K562 (cell line): Measurements from ENCODE around the gene MDFIC. TPM values are rescaled to one million over a fixed set of nuclear protein-coding genes. Genes with fewer than 3 reads are reported as not detected.

ENCODE experiments used
- ATAC-seq: fragments of 200-7000 bp; cut with Tn5 transposase; 3 replicates; pipeline ENCODE4 v1.9.1; 2020; ENCODE audit warnings: moderate library complexity
- BruUV-seq: library from RNA; stranded (reverse); fragments of 400-500 nt; replicated peaks from 2 replicates; lab custom pipeline; 2021; lab: Mats Ljungman, UMichigan
- CTCF ChIA-PET: fragments of 300-600 bp; formaldehyde crosslinking; extraction: SDS; loops from one replicate; lab custom pipeline; 2021; ENCODE audit warnings: low intra/inter-chr PET ratio; lab: Yijun Ruan, JAX
- POLR2A ChIA-PET: fragments of 300-600, 350-650 bp; sonication (Branson Sonifier 250); formaldehyde crosslinking; extraction: SDS; loops from one replicate; lab custom pipeline; 2021; ENCODE audit warnings: antibody characterized with exemption, inconsistent platforms; lab: Yijun Ruan, JAX
- DNase-seq, 4 experiments: peaks; one replicate each; pipeline versions ENCODE4 v3.0.0 to v3.0.0-alpha.2; 2011 to 2018; ENCODE audit warnings: low spot score in 3 of 4, mixed read lengths in 3 of 4; ENCODE audit errors: extremely low read depth in 1 of 4
- FAIRE-seq: peaks from 2 replicates; lab custom pipeline; 2011; peaks lifted over from hg19 to GRCh38; lab: Jason Lieb, UNC
- H2AFZ ChIP-seq: 2 replicates; pipeline ENCODE4 v1.6.0; 2011; ENCODE audit warnings: low read depth, low read length, control low read depth, inconsistent platforms
- H3K27ac ChIP-seq: fragments of 200-600 bp; 3 replicates; pipeline ENCODE4 v1.8.0; 2011; ENCODE audit warnings: low read depth, mild to moderate bottlenecking, control low read depth, inconsistent platforms, low read length, moderate library complexity, mixed read lengths; ENCODE audit errors: extremely low read depth
- H3K27me3 ChIP-seq, 2 experiments: fragments of 300-600 bp in 1 of 2; 2 replicates in 1 of 2; 3 replicates in 1 of 2; pipeline versions ENCODE4 v1.6.0 to v1.8.0; 2011; ENCODE audit warnings: inconsistent platforms in 2 of 2, low read length in 2 of 2, mild to moderate bottlenecking in 1 of 2, mixed read lengths in 1 of 2, moderate library complexity in 1 of 2; ENCODE audit not compliant: control insufficient read depth in 2 of 2, insufficient read depth in 2 of 2
- H3K36me3 ChIP-seq: fragments of 300-600 bp; 3 replicates; pipeline ENCODE4 v1.8.0; 2011; ENCODE audit warnings: mild to moderate bottlenecking, low read length, inconsistent platforms; ENCODE audit not compliant: control insufficient read depth, insufficient read depth
- H3K4me1 ChIP-seq, 2 experiments: fragments of 200-600 bp in 1 of 2; replicated peaks in 1 of 2; 2 replicates in 1 of 2; 3 replicates in 1 of 2; pipeline versions ENCODE4 v1.5.1 to v1.8.0; 2011; ENCODE audit warnings: inconsistent platforms in 2 of 2, low read length in 2 of 2, mild to moderate bottlenecking in 1 of 2, mixed read lengths in 1 of 2, moderate library complexity in 1 of 2; ENCODE audit not compliant: control insufficient read depth in 2 of 2, insufficient read depth in 2 of 2
- H3K4me2 ChIP-seq: 2 replicates; pipeline ENCODE4 v1.6.1; 2011; ENCODE audit warnings: low read length, control low read depth, inconsistent platforms, mixed read lengths; ENCODE audit not compliant: insufficient read depth
- H3K4me3 ChIP-seq: fragments of 200-600 bp; sonication (generic), shearing (Covaris generic); 2 replicates; pipeline ENCODE4 v1.5.1; 2016; ENCODE audit warnings: control low read depth, inconsistent platforms
- H3K79me2 ChIP-seq: fragments of 200-600 bp; 3 replicates; pipeline ENCODE4 v1.8.0; 2011; ENCODE audit warnings: low read length, inconsistent platforms; ENCODE audit not compliant: control insufficient read depth, insufficient read depth
- H3K9ac ChIP-seq, 2 experiments: 2 replicates each; pipeline versions ENCODE4 v1.6.0 to v1.6.1; 2011; ENCODE audit warnings: low read depth in 2 of 2, low read length in 2 of 2, control low read depth in 1 of 2, inconsistent platforms in 1 of 2, mild to moderate bottlenecking in 1 of 2, mixed read lengths in 1 of 2; ENCODE audit not compliant: insufficient read depth in 1 of 2
- H3K9me1 ChIP-seq: one replicate; pipeline ENCODE4 v1.6.0; 2011; ENCODE audit warnings: inconsistent platforms, mild to moderate bottlenecking, low read length, moderate library complexity; ENCODE audit not compliant: control insufficient read depth, insufficient read depth
- H3K9me3 ChIP-seq: replicated peaks from 2 replicates; pipeline ENCODE4 v1.5.1; 2011; ENCODE audit warnings: low read depth, low read length, inconsistent platforms; ENCODE audit not compliant: control insufficient read depth, insufficient read depth
- H4K20me1 ChIP-seq: replicated peaks from 2 replicates; pipeline ENCODE4 v1.6.1; 2011; ENCODE audit warnings: low read length, inconsistent platforms, mixed read lengths; ENCODE audit not compliant: control insufficient read depth, insufficient read depth
- BCOR ChIP-seq: fragments of 450-650 bp; IDR thresholded peaks from 2 replicates; pipeline ENCODE4 v1.6.1; 2016
- BDP1 ChIP-seq: IDR thresholded peaks from 3 replicates; pipeline ENCODE4 v1.6.1; 2011; ENCODE audit not compliant: insufficient read length, insufficient read depth
- ETS2 ChIP-seq: IDR thresholded peaks from 2 replicates; pipeline ENCODE4 v1.6.1; 2016; ENCODE audit warnings: borderline replicate concordance, missing genetic modification characterization, mild to moderate bottlenecking, moderate library complexity, missing compliant biosample characterization; ENCODE audit not compliant: poor library complexity, severe bottlenecking
- KAT8 ChIP-seq: fragments of 450-650 bp; IDR thresholded peaks from 2 replicates; pipeline ENCODE4 v1.6.1; 2016; ENCODE audit warnings: low read depth, mild to moderate bottlenecking
- L3MBTL2 ChIP-seq: fragments of 450-650 bp; IDR thresholded peaks from 2 replicates; pipeline ENCODE4 v1.6.1; 2016; ENCODE audit warnings: mild to moderate bottlenecking, moderate library complexity
- MAFG ChIP-seq: fragments of 450-650 bp; conservative IDR thresholded peaks from 2 replicates; pipeline ENCODE4 v1.6.1; 2016; ENCODE audit warnings: missing genetic modification characterization, missing compliant biosample characterization
- MAZ ChIP-seq, 2 experiments: fragments of 450-650 bp in 1 of 2; sonication (generic) in 1 of 2; formaldehyde crosslinking; IDR thresholded peaks in 1 of 2; conservative IDR thresholded peaks in 1 of 2; 2 replicates each; pipeline versions ENCODE4 v1.4.0 to v1.5.0; 2020; ENCODE audit warnings: mild to moderate bottlenecking in 1 of 2, missing genetic modification reagents in 1 of 2
- MEF2A ChIP-seq: IDR thresholded peaks from 2 replicates; pipeline ENCODE4 v1.6.1; 2011; ENCODE audit warnings: low read depth, mild to moderate bottlenecking, low read length, moderate library complexity; ENCODE audit not compliant: control insufficient read depth
- PHB2 ChIP-seq: fragments of 450-650 bp; IDR thresholded peaks from 2 replicates; pipeline ENCODE4 v1.6.1; 2017; ENCODE audit warnings: low read depth
- PHF20 ChIP-seq: fragments of 450-650 bp; IDR thresholded peaks from 2 replicates; pipeline ENCODE4 v1.6.1; 2018; ENCODE audit not compliant: partially characterized antibody
- PPARD ChIP-seq: fragments of 250-450 bp; sonication (Bioruptor Pico); IDR thresholded peaks from 2 replicates; pipeline ENCODE4 v1.8.0; 2022; ENCODE audit warnings: inconsistent platforms, mild to moderate bottlenecking, moderate library complexity
- TGIF2 ChIP-seq: sonication (generic); formaldehyde crosslinking; IDR thresholded peaks from 2 replicates; pipeline ENCODE4 v1.8.1; 2022; ENCODE audit warnings: mild to moderate bottlenecking, missing genetic modification reagents, moderate library complexity
- ZNF444 ChIP-seq: fragments of 250-450 bp; sonication (Bioruptor Pico); IDR thresholded peaks from 2 replicates; pipeline ENCODE4 v1.4.0; 2020; ENCODE audit warnings: mild to moderate bottlenecking, moderate library complexity
- ZNF717 ChIP-seq: fragments of 250-450 bp; sonication (Bioruptor Pico); IDR thresholded peaks from 2 replicates; pipeline ENCODE4 v1.5.0; 2021
- ZNF79 ChIP-seq: fragments of 250-450 bp; sonication (Bioruptor Pico); IDR thresholded peaks from 2 replicates; pipeline ENCODE4 v1.4.0; 2020; ENCODE audit warnings: low read depth, mild to moderate bottlenecking, moderate library complexity
- WGBS: fragments of 100-300 bp; shearing (Covaris generic); methylation state at CpG from one replicate; pipeline ENCODE4 v1.1.6; 2016; ENCODE audit warnings: low coverage, mixed read lengths; ENCODE audit not compliant: insufficient coverage; ENCODE audit errors: missing lambda C conversion rate; 5-methylcytosine and 5-hydroxymethylcytosine counted together
- in situ Hi-C: fragments of 300-500 bp; cut with MboI; formaldehyde crosslinking; loops from 4 replicates; pipeline ENCODE4 v1.15.0; 2018; ENCODE audit warnings: inconsistent platforms, mixed read lengths
- intact Hi-C: fragments of 100-400 bp; cut with micrococcal nuclease; formaldehyde crosslinking; loops from 2 replicates; pipeline ENCODE4 v1.14.2; 2022
- polyA plus RNA-seq, 8 experiments: library from polyadenylated mRNA; depleted of rRNA in 4 of 8; stranded (reverse) in 5 of 8; unstranded in 3 of 8; fragments of >200 nt; fragmentation: Nextera tagmentation in 2 of 8; fragmentation: Illumina TruSeq in 1 of 8; extraction: Ambion mirVana in 2 of 8; extraction: Trizol in 1 of 8; gene quantifications; 2 replicates each; pipeline versions ENCODE4 v1.2.1 to v1.2.3, GENCODE V29; 2011 to 2014; ENCODE audit warnings: inconsistent platforms in 1 of 8, missing spikeins in 1 of 8
- total RNA-seq, 7 experiments: library from RNA; depleted of rRNA in 6 of 7; stranded (reverse); fragments of >200 nt in 6 of 7; fragmentation: Illumina TruSeq in 2 of 7; extraction: Trizol in 2 of 7; gene quantifications; 2 replicates each; pipeline versions ENCODE4 v1.2.1 to v1.2.3, GENCODE V29; 2011 to 2021; ENCODE audit warnings: low replicate concordance in 1 of 7
- TF ChIP-seq, protein P1 (sequence below): sonication (generic); formaldehyde crosslinking; IDR thresholded peaks from 2 replicates; pipeline ENCODE4 v1.8.1; 2023; ENCODE audit warnings: mild to moderate bottlenecking, missing genetic modification reagents
- TF ChIP-seq, protein P2 (sequence below): sonication (generic); formaldehyde crosslinking; IDR thresholded peaks from 2 replicates; pipeline ENCODE4 v1.8.1; 2023; ENCODE audit warnings: mild to moderate bottlenecking, missing genetic modification reagents
- TF ChIP-seq, protein P3 (sequence below), 2 experiments: fragments of 450-650 bp in 1 of 2; sonication (generic) in 1 of 2; formaldehyde crosslinking in 1 of 2; IDR thresholded peaks in 1 of 2; conservative IDR thresholded peaks in 1 of 2; 2 replicates each; pipeline versions ENCODE4 v1.6.1 to v1.8.1; 2016 to 2023; ENCODE audit warnings: mild to moderate bottlenecking in 2 of 2, moderate library complexity in 2 of 2, inconsistent platforms in 1 of 2, missing genetic modification reagents in 1 of 2
- TF ChIP-seq, protein P4 (sequence below): sonication (generic); formaldehyde crosslinking; IDR thresholded peaks from 2 replicates; pipeline ENCODE4 v1.9.0; 2022; ENCODE audit warnings: mild to moderate bottlenecking, missing genetic modification reagents

The MDFIC gene
- total and polyA plus RNA-seq, 9 of the 15 experiments (the other 6 are each of a cell fraction or from before 2014, with no cell fraction given), result 0.13 to 0.24 TPM; not detected in 7

DNA sequence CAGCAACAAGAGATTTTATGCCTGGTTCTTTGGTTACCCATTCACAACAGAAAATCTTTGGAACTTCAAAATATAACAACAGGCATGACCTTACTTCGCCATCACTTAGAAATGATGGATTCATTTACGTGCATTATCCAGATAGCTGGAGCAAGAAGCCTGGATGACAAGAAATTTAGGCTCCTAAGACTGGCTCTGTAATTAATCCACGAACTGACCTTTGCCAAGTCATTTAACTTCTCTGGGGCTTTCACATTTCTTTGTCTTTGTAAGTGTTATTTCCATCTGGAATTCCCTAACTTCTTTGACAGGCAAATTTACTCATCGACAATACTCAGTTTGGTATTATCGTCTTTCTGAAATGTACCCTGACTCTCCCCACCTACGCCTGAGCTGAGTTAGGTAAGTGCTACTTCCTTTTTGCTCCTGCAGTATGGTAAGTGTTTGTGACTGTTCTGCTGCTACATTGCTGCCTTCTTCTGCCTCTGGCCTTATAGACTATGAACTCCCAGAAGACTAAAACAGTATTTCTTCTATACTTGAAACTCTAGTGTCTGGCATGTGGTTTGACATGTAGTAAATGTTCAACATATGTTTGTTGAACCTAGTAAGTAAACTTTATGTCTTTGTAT, 5.5 kb upstream of the MDFIC start:
- H3K9ac ChIP-seq, result no peak overlapping the region
- WGBS, result under 1% methylated on average over 6 of the region's 6 CpGs
- no peaks in the 10 kb centered on the region; the same call in 1 of the 2 replicates for H3K9me3 ChIP-seq
- no peak for DNase-seq
- H3K4me2 ChIP-seq, result no peak overlapping the region
- ChIA-PET CTCF (no interaction called here), POLR2A (no interaction called here)
- H3K79me2 ChIP-seq, result no peaks in the 10 kb centered on the region
- H3K27me3 ChIP-seq, result no peaks in the 10 kb centered on the region
- H3K4me3 ChIP-seq, result no peak overlapping the region
- H3K27ac ChIP-seq, result no peak overlapping the region
- no peak overlapping the region for H2AFZ ChIP-seq
- no peaks in the 10 kb centered on the region for H3K4me1 ChIP-seq
- no peak for FAIRE-seq
- no peak for ATAC-seq
- no peaks in the 10 kb centered on the region for H3K36me3 ChIP-seq
- no TSS peak for BruUV-seq
- no peaks in the 10 kb centered on the region for H3K9me1 ChIP-seq
- in situ Hi-C loops (no loop called here), intact Hi-C loops (no loop called here)
- H4K20me1 ChIP-seq, result no peaks in the 10 kb centered on the region
- TF ChIP-seq MEF2A (no peak), BCOR (no peak), ZNF717 (CRISPR knock-in tag) (no peak), PHF20 (no peak), BDP1 (no peak), MAZ (CRISPR knock-in tag; conservative IDR thresholded peaks at IDR 0.05 in 1 of 2, IDR thresholded peaks at IDR 0.05 in 1 of 2) (no peak), PPARD (CRISPR knock-in tag) (no peak), ZNF79 (no peak), L3MBTL2 (no peak), MAFG (tag) (no peak), KAT8 (no peak), PHB2 (no peak), ZNF444 (CRISPR knock-in tag) (no peak), ETS2 (tag) (no peak), TGIF2 (CRISPR knock-in tag) (no peak)
- TF ChIP-seq, protein P1, sequence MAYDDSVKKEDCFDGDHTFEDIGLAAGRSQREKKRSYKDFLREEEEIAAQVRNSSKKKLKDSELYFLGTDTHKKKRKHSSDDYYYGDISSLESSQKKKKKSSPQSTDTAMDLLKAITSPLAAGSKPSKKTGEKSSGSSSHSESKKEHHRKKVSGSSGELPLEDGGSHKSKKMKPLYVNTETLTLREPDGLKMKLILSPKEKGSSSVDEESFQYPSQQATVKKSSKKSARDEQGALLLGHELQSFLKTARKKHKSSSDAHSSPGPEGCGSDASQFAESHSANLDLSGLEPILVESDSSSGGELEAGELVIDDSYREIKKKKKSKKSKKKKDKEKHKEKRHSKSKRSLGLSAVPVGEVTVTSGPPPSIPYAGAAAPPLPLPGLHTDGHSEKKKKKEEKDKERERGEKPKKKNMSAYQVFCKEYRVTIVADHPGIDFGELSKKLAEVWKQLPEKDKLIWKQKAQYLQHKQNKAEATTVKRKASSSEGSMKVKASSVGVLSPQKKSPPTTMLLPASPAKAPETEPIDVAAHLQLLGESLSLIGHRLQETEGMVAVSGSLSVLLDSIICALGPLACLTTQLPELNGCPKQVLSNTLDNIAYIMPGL (CRISPR knock-in tag), result no peak
- TF ChIP-seq, protein P2, sequence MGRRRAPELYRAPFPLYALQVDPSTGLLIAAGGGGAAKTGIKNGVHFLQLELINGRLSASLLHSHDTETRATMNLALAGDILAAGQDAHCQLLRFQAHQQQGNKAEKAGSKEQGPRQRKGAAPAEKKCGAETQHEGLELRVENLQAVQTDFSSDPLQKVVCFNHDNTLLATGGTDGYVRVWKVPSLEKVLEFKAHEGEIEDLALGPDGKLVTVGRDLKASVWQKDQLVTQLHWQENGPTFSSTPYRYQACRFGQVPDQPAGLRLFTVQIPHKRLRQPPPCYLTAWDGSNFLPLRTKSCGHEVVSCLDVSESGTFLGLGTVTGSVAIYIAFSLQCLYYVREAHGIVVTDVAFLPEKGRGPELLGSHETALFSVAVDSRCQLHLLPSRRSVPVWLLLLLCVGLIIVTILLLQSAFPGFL (CRISPR knock-in tag), result no peak
- TF ChIP-seq, protein P3, sequence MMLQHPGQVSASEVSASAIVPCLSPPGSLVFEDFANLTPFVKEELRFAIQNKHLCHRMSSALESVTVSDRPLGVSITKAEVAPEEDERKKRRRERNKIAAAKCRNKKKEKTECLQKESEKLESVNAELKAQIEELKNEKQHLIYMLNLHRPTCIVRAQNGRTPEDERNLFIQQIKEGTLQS (IDR thresholded peaks at IDR 0.05), result no peak
- TF ChIP-seq, protein P3 (CRISPR knock-in tag; conservative IDR thresholded peaks at IDR 0.05), result no peak
- TF ChIP-seq, protein P4, sequence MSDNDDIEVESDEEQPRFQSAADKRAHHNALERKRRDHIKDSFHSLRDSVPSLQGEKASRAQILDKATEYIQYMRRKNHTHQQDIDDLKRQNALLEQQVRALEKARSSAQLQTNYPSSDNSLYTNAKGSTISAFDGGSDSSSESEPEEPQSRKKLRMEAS (CRISPR knock-in tag), result no peak
